IPS-18a (cell line): ENCODE data around the gene PDXK.

ENCODE experiments used
- H3K27ac ChIP-seq: one replicate; pipeline ENCODE4 v1.5.1; 2013; ENCODE audit warnings: low read length
- H3K27me3 ChIP-seq: one replicate; pipeline ENCODE4 v1.6.1; 2013; ENCODE audit warnings: mild to moderate bottlenecking, low read length; ENCODE audit not compliant: control insufficient read depth, insufficient read depth
- H3K36me3 ChIP-seq: one replicate; pipeline ENCODE4 v1.6.1; 2013; ENCODE audit warnings: low read depth, low read length; ENCODE audit not compliant: control insufficient read depth
- H3K4me1 ChIP-seq: one replicate; pipeline ENCODE4 v1.6.1; 2013; ENCODE audit warnings: low read depth, low read length; ENCODE audit not compliant: control insufficient read depth
- H3K4me3 ChIP-seq: one replicate; pipeline ENCODE4 v1.5.1; 2013; ENCODE audit warnings: low read length
- H3K9ac ChIP-seq: one replicate; pipeline ENCODE4 v1.6.1; 2013; ENCODE audit warnings: mild to moderate bottlenecking, low read length, moderate library complexity
- H3K9me3 ChIP-seq: one replicate; pipeline ENCODE4 v1.6.1; 2013; ENCODE audit warnings: low read depth, low read length; ENCODE audit not compliant: control insufficient read depth

PDXK gene

GRCh38 chr21:43764576-43765495 is 45.9 kb downstream of the PDXK start:
- H3K4me1 ChIP-seq = peaks cover 12% of the 10 kb centered on the region
- H3K27ac ChIP-seq = no peak overlapping the region
- H3K9ac ChIP-seq = no peak overlapping the region
- no peaks in the 10 kb centered on the region for H3K9me3 ChIP-seq
- no peaks in the 10 kb centered on the region for H3K36me3 ChIP-seq
- no peaks in the 10 kb centered on the region for H3K27me3 ChIP-seq
- no peak overlapping the region for H3K4me3 ChIP-seq

DNA sequence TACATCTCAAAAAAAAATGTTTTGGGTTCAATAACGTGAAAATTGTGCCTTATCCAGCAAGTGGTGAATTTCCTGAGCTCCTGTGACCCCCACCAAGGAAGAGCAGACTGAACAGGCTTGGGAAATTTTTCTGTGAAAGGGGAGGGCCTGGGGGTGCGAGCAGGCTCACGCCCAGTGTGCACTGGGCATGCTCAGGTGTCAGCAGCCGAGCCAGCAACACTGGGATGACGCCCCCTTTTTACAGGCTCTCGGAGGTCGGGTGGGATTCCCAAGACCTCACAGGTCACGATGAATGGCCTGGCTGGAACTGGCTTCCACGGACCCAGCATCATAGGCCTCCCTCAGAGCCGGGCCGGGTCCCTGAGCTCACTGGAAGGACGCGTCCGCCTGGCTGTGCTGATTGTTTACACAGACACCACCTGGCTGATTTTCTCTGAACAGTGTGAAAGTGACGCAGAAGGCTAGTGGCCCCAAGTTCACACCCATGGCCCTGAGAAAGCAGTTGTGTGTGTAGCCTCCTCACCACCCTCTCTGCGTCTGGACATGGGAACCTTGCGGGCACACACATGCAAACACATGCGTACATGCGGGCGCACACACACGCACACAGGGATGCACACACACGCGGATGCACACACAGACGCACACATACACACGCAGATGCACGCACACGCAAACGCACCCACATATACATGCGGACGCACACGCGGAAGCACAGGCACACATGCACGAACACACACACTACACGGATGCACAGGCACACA is 48.0 kb downstream of the PDXK start:
- no peaks in the 10 kb centered on the region for H3K9me3 ChIP-seq
- peaks cover 16% of the 10 kb centered on the region for H3K4me1 ChIP-seq
- H3K36me3 ChIP-seq = no peaks in the 10 kb centered on the region
- H3K9ac ChIP-seq = no peak overlapping the region
- H3K27ac ChIP-seq = no peak overlapping the region
- no peak overlapping the region for H3K4me3 ChIP-seq
- no peaks in the 10 kb centered on the region for H3K27me3 ChIP-seq

GRCh38 chr21:43767498-43767983 is 48.6 kb downstream of the PDXK start:
- no peaks in the 10 kb centered on the region for H3K36me3 ChIP-seq
- peaks cover 16% of the 10 kb centered on the region for H3K4me1 ChIP-seq
- peak overlapping the region; percentile 29 for H3K9ac ChIP-seq
- no peaks in the 10 kb centered on the region for H3K9me3 ChIP-seq
- no peak overlapping the region for H3K27ac ChIP-seq
- no peaks in the 10 kb centered on the region for H3K27me3 ChIP-seq
- H3K4me3 ChIP-seq = no peak overlapping the region

GRCh38 chr21:43767984-43768867 is 49.3 kb downstream of the PDXK start:
- Histone ChIP-seq H3K9me3 (no peaks in the 10 kb centered on the region), H3K4me3 (no peak overlapping the region), H3K27ac (no peak overlapping the region), H3K4me1 (peaks cover 16% of the 10 kb centered on the region), H3K9ac (peak overlapping the region; percentile 29), H3K27me3 (no peaks in the 10 kb centered on the region), H3K36me3 (peaks cover 3% of the 10 kb centered on the region)

DNA sequence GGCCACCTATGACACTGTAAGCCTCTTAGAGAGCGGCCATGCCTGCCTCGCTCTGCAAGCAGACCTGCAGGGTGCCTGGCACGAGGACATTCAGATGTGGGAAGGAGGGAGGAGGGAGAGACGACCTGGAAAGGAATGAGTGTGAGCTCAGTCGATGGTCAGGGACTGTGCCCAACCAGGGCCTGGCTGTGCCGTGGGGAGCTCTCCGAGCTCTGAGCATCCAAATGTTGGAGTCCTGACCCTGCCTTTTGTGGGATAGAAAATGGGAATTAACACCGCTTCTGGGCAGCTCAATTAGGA is 49.9 kb downstream of the PDXK start:
- no peak overlapping the region for H3K27ac ChIP-seq
- H3K4me1 ChIP-seq = peaks cover 16% of the 10 kb centered on the region

DNA sequence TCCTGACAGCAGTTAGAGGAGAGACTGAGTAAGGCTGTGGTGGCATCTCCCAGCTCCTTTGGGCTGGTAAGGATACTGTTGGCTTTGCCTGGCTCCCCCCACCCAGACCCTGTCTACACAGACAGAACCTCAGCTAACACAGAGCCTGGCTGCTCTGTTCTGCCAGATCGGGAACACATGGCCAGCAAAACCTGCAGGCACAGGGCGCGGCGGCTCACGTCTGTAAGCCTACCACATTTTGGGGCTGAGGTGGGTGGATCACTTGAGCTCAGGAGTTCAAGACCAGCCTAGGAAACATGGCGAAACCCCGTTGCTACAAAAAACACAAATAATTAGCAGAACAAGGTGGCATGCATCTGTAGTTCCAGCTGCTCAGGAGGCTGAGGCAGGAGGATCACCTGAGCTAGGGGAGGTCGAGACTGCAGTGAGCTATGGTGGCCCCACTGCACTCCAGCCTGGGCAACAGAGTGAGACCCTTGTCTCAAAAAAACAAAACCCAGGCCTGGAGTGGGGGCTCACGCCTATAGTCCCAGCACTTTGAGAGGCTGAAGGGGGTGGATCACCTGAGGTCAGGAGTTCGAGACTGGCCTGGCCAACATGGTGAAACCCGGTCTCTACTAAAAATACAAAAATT is 50.5 kb downstream of the PDXK start:
- H3K36me3 ChIP-seq = peaks cover 13% of the 10 kb centered on the region
- H3K27ac ChIP-seq = no peak overlapping the region
- H3K9ac ChIP-seq = no peak overlapping the region
- no peaks in the 10 kb centered on the region for H3K9me3 ChIP-seq
- H3K4me3 ChIP-seq = no peak overlapping the region
- H3K4me1 ChIP-seq = peaks cover 16% of the 10 kb centered on the region
- no peaks in the 10 kb centered on the region for H3K27me3 ChIP-seq

More for the DNA sequence above, 49.9 kb downstream of the PDXK start:
- no peak overlapping the region for H3K4me3 ChIP-seq
- peak overlapping the region; percentile 29 for H3K9ac ChIP-seq
- no peaks in the 10 kb centered on the region for H3K9me3 ChIP-seq
- peaks cover 8% of the 10 kb centered on the region for H3K36me3 ChIP-seq
- no peaks in the 10 kb centered on the region for H3K27me3 ChIP-seq

DNA sequence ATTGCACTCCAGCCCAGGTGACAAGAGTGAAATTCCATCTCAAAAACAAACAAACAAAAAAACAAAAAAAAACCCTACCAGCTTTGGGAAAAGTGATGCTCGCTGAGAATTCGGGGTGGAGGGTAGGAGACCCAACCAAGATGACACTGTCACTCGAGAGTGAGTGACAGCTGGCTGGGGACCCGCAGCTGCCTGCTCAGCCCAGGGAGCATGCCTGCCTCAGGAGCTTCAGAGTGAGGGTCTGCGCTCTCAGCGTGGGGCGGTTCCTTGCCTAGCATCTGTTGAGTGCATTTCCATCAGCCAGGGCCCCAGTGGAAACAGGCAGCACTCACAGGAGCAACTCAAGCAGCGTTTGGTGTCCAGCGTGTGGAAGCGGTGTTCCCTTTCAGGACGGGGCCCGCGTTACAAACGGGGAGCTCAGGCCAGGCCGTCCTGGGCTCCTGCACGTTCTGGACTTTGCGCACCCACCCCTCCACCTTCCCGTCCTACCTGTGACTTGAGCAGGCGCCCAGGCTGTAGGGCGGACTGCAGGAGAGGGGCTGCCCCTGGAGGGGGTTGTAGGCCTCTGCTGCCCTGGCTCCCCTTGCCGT is 51.2 kb downstream of the PDXK start:
- peaks cover 17% of the 10 kb centered on the region for H3K4me1 ChIP-seq
- H3K27ac ChIP-seq = no peak overlapping the region

GRCh38 chr21:43771199-43771675 is 52.3 kb downstream of the PDXK start:
- Histone ChIP-seq H3K27ac (no peak overlapping the region), H3K4me1 (peaks cover 21% of the 10 kb centered on the region), H3K9me3 (no peaks in the 10 kb centered on the region), H3K9ac (no peak overlapping the region), H3K27me3 (peaks cover 9% of the 10 kb centered on the region), H3K4me3 (no peak overlapping the region), H3K36me3 (peaks cover 13% of the 10 kb centered on the region)

More for the DNA sequence above, 51.2 kb downstream of the PDXK start:
- H3K36me3 ChIP-seq = peaks cover 13% of the 10 kb centered on the region
- peaks cover 3% of the 10 kb centered on the region for H3K27me3 ChIP-seq
- no peak overlapping the region for H3K9ac ChIP-seq
- H3K9me3 ChIP-seq = no peaks in the 10 kb centered on the region
- H3K4me3 ChIP-seq = no peak overlapping the region

DNA sequence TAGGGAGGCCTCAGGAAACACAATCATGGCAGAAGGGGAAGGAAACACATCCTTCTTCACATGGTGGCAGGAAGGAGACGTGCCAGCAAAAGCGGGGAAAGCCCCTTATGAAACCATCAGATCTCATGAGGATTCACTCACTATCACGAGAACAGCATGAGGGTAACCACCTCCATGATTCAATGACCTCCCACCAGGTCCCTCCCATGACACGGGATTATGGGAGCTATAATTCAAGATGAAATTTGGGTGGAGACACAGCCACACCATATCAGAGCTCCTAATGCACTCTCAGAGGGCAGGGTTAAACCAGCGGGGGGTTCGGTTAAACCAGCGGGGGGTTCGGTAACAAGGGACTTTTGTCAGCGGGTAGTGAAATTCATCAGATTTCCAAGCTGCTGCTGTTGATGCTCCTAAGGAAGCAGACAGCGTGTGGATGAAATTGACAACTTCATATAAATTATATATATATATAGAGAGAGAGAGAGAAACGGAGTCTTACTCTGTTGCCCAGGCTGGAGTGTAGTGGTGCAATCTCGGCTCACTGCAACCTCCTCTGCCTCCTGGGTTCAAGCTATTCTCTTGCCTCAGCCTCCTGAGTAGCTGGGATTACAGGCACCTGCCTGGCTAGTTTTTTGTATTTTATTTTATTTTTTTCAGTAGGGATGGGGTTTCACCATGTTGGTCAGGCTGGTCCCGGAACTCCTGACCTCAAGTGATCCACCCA is 52.9 kb downstream of the PDXK start:
- Histone ChIP-seq H3K4me3 (no peak overlapping the region), H3K27ac (no peak overlapping the region), H3K4me1 (peaks cover 21% of the 10 kb centered on the region), H3K9ac (no peak overlapping the region), H3K36me3 (peaks cover 13% of the 10 kb centered on the region), H3K27me3 (peaks cover 9% of the 10 kb centered on the region), H3K9me3 (no peaks in the 10 kb centered on the region)

GRCh38 chr21:43772425-43772821 is 53.5 kb downstream of the PDXK start:
- H3K4me3 ChIP-seq = no peak overlapping the region
- no peak overlapping the region for H3K27ac ChIP-seq
- peaks cover 9% of the 10 kb centered on the region for H3K27me3 ChIP-seq
- H3K9ac ChIP-seq = no peak overlapping the region
- peaks cover 13% of the 10 kb centered on the region for H3K36me3 ChIP-seq
- peaks cover 21% of the 10 kb centered on the region for H3K4me1 ChIP-seq
- no peaks in the 10 kb centered on the region for H3K9me3 ChIP-seq
